ENCODE data around the gene RPS16.

DNA sequence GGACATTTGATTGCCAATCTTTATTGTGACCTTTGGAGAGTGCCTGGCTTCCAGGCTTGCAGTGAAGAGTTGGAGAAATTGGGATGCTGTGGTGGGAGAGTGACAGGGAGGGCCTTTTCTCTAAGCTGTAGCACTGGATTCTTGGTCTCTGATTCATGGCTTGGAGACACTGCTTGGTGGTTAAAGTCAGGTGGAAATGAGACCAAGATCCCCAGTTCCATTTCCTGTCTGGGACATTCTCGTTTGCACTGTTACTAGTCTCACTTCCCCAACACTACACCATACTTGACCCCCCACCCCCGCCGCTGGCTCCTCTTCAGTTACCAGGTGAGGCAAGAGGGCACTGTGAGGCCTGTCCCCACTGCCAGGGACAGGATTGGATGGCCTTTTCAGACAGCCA, 12.5 kb upstream of the RPS16 start:
- TF ChIP-seq, protein P1, sequence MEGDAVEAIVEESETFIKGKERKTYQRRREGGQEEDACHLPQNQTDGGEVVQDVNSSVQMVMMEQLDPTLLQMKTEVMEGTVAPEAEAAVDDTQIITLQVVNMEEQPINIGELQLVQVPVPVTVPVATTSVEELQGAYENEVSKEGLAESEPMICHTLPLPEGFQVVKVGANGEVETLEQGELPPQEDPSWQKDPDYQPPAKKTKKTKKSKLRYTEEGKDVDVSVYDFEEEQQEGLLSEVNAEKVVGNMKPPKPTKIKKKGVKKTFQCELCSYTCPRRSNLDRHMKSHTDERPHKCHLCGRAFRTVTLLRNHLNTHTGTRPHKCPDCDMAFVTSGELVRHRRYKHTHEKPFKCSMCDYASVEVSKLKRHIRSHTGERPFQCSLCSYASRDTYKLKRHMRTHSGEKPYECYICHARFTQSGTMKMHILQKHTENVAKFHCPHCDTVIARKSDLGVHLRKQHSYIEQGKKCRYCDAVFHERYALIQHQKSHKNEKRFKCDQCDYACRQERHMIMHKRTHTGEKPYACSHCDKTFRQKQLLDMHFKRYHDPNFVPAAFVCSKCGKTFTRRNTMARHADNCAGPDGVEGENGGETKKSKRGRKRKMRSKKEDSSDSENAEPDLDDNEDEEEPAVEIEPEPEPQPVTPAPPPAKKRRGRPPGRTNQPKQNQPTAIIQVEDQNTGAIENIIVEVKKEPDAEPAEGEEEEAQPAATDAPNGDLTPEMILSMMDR (IDR thresholded peaks at IDR 0.05; ENCODE audit: poor library complexity) = no peak
- TF ChIP-seq EZH2 (IDR thresholded peaks at IDR 0.05; ENCODE audit: borderline replicate concordance) (no peak), EZH2phosphoT487 (IDR thresholded peaks at IDR 0.05; ENCODE audit: low read depth, severe bottlenecking, unreplicated experiment) (no peak)

Data from hepatocyte (in vitro differentiated cells).